Neural progenitor cell (in vitro differentiated cells): ENCODE measurements around the gene FAM221B. TPM values are rescaled to one million over a fixed set of nuclear protein-coding genes. Genes with fewer than 3 reads are reported as not detected.

Source experiments
- DNase-seq: peaks from one replicate; pipeline ENCODE4 v3.0.0-alpha.2; 2016; ENCODE audit warnings: low spot score
- H2AFZ ChIP-seq: fragments of 200-600 bp; sonication (generic); replicated peaks from 2 replicates; pipeline ENCODE4 v1.6.1; 2016; ENCODE audit warnings: antibody characterized with exemption
- H3F3A ChIP-seq: fragments of 200-600 bp; sonication (generic); 2 replicates; pipeline ENCODE4 v1.6.1; 2016; ENCODE audit warnings: antibody characterized with exemption, low read depth
- H3K27ac ChIP-seq: fragments of 200-600 bp; sonication (generic); 2 replicates; pipeline ENCODE4 v1.5.1; 2016; ENCODE audit warnings: mild to moderate bottlenecking
- H3K27me3 ChIP-seq: fragments of 200-600 bp; sonication (generic); 2 replicates; pipeline ENCODE4 v1.6.1; 2016; ENCODE audit warnings: mild to moderate bottlenecking, moderate library complexity
- H3K36me3 ChIP-seq: fragments of 200-600 bp; sonication (generic); 2 replicates; pipeline ENCODE4 v1.5.1; 2016
- H3K4me1 ChIP-seq: fragments of 200-600 bp; sonication (generic); 2 replicates; pipeline ENCODE4 v1.6.1; 2016; ENCODE audit warnings: mixed run types
- H3K4me2 ChIP-seq: fragments of 200-600 bp; sonication (generic); 2 replicates; pipeline ENCODE4 v1.6.1; 2016
- H3K4me3 ChIP-seq: fragments of 200-600 bp; sonication (generic); 2 replicates; pipeline ENCODE4 v1.5.1; 2016
- H3K79me2 ChIP-seq: fragments of 200-600 bp; sonication (generic); 2 replicates; pipeline ENCODE4 v1.6.1; 2016; ENCODE audit warnings: low read depth
- H3K9ac ChIP-seq: fragments of 200-600 bp; sonication (generic); 2 replicates; pipeline ENCODE4 v1.6.1; 2016
- H3K9me3 ChIP-seq: fragments of 200-600 bp; sonication (generic); 2 replicates; pipeline ENCODE4 v1.5.1; 2016; ENCODE audit warnings: low read depth
- H4K20me1 ChIP-seq: fragments of 200-600 bp; sonication (generic); 2 replicates; pipeline ENCODE4 v1.6.1; 2016; ENCODE audit warnings: low read depth
- H3K27ac Mint-ChIP-seq: 3 replicates; pipeline ENCODE4 v1.8.0; 2021; ENCODE audit warnings: mixed read lengths
- H3K27me3 Mint-ChIP-seq: 2 replicates; pipeline ENCODE4 v1.8.0; 2022; ENCODE audit warnings: low read depth, mild to moderate bottlenecking, inconsistent platforms, moderate library complexity, mixed read lengths; ENCODE audit not compliant: insufficient read depth
- H3K36me3 Mint-ChIP-seq: 3 replicates; pipeline ENCODE4 v1.8.0; 2021; ENCODE audit warnings: mixed read lengths
- H3K4me1 Mint-ChIP-seq: 3 replicates; pipeline ENCODE4 v1.8.0; 2021; ENCODE audit warnings: mixed read lengths
- H3K4me3 Mint-ChIP-seq: 3 replicates; pipeline ENCODE4 v1.8.0; 2021; ENCODE audit warnings: mild to moderate bottlenecking, moderate library complexity, mixed read lengths
- H3K9me3 Mint-ChIP-seq: 3 replicates; pipeline ENCODE4 v1.8.0; 2020; ENCODE audit warnings: mixed read lengths
- EZH2 ChIP-seq: fragments of 200-600 bp; sonication (generic); IDR thresholded peaks from 2 replicates; pipeline ENCODE4 v1.6.1; 2017; ENCODE audit warnings: antibody characterized with exemption, mild to moderate bottlenecking, moderate library complexity
- EZH2phosphoT487 ChIP-seq: fragments of 200-600 bp; sonication (generic); IDR thresholded peaks from 2 replicates; pipeline ENCODE4 v1.6.1; 2017; ENCODE audit warnings: antibody characterized with exemption
- total RNA-seq: library from RNA; depleted of rRNA; stranded (reverse); fragments of >200 nt; gene quantifications from 2 replicates; pipeline ENCODE4 v1.2.3, GENCODE V29; 2015; ENCODE audit warnings: low replicate concordance
- TF ChIP-seq, protein P1 (sequence below): fragments of 200-600 bp; sonication (generic); IDR thresholded peaks from 2 replicates; pipeline ENCODE4 v1.5.1; 2017; ENCODE audit warnings: antibody characterized with exemption, mild to moderate bottlenecking

The FAM221B gene
- total RNA-seq, 1 donor from 2014 or later: not detected

DNA sequence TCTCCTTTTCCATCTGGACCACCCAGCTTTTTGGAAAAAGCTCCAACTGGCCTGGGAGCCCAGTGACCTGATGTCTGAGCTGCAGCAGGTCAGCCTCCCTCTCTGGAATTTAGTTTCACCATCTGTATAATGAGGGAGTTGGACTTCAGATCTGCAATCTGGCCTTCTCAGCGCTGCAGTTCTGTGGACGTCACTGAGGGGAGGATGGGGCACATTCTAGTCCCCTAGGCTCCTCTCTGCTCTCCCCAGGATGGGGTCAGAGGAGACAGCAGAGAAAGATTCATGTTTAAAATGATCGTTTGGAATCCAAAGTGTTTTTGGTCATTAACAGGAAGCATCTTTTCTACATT is 31.4 kb upstream of the FAM221B start:
- Histone ChIP-seq H2AFZ (no peak overlapping the region), H3K4me1 (no peaks in the 10 kb centered on the region), H3K27me3 (peaks cover 4% of the 10 kb centered on the region), H3K27ac (no peak overlapping the region), H3K9ac (no peak overlapping the region), H3K79me2 (no peaks in the 10 kb centered on the region), H3F3A (no peaks in the 10 kb centered on the region), H3K4me2 (no peak overlapping the region), H3K36me3 (no peaks in the 10 kb centered on the region), H4K20me1 (no peaks in the 10 kb centered on the region), H3K4me3 (no peak overlapping the region), H3K9me3 (no peaks in the 10 kb centered on the region)
- Mint-ChIP-seq H3K27me3 (peaks cover 13% of the 10 kb centered on the region), H3K4me3 (no peak overlapping the region), H3K4me1 (no peaks in the 10 kb centered on the region), H3K36me3 (peaks cover 2% of the 10 kb centered on the region), H3K27ac (no peak overlapping the region), H3K9me3 (no peaks in the 10 kb centered on the region)
- no peak for DNase-seq
- TF ChIP-seq EZH2 (no peak), EZH2phosphoT487 (no peak)
- TF ChIP-seq, protein P1, sequence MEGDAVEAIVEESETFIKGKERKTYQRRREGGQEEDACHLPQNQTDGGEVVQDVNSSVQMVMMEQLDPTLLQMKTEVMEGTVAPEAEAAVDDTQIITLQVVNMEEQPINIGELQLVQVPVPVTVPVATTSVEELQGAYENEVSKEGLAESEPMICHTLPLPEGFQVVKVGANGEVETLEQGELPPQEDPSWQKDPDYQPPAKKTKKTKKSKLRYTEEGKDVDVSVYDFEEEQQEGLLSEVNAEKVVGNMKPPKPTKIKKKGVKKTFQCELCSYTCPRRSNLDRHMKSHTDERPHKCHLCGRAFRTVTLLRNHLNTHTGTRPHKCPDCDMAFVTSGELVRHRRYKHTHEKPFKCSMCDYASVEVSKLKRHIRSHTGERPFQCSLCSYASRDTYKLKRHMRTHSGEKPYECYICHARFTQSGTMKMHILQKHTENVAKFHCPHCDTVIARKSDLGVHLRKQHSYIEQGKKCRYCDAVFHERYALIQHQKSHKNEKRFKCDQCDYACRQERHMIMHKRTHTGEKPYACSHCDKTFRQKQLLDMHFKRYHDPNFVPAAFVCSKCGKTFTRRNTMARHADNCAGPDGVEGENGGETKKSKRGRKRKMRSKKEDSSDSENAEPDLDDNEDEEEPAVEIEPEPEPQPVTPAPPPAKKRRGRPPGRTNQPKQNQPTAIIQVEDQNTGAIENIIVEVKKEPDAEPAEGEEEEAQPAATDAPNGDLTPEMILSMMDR: no peak

- no peak overlapping the region for H2AFZ ChIP-seq
- Mint-ChIP-seq H3K27ac (no peak overlapping the region), H3K27me3 (peaks cover 13% of the 10 kb centered on the region), H3K4me3 (no peak overlapping the region), H3K36me3 (peaks cover 2% of the 10 kb centered on the region), H3K4me1 (no peaks in the 10 kb centered on the region), H3K9me3 (no peaks in the 10 kb centered on the region)
- H3K4me3 ChIP-seq: no peak overlapping the region
- no peaks in the 10 kb centered on the region for H3K4me1 ChIP-seq
- DNase-seq: no peak
- no peaks in the 10 kb centered on the region for H3K79me2 ChIP-seq
- no peak for TF ChIP-seq EZH2phosphoT487
- TF ChIP-seq, protein P1: no peak
- TF ChIP-seq EZH2: no peak
- H4K20me1 ChIP-seq: no peaks in the 10 kb centered on the region
- no peak overlapping the region for H3K9ac ChIP-seq
- no peak overlapping the region for H3K4me2 ChIP-seq
- no peaks in the 10 kb centered on the region for H3K36me3 ChIP-seq
- H3F3A ChIP-seq: no peaks in the 10 kb centered on the region
- H3K27ac ChIP-seq: no peak overlapping the region
- H3K27me3 ChIP-seq: peaks cover 4% of the 10 kb centered on the region
- H3K9me3 ChIP-seq: no peaks in the 10 kb centered on the region
These were observed 30.9 kb upstream of the FAM221B start for GRCh38 chr9:35859310-35859989.

GRCh38 chr9:35858458-35858857 is 29.9 kb upstream of the FAM221B start:
- H3K9me3 Mint-ChIP-seq: no peaks in the 10 kb centered on the region
- Histone ChIP-seq H3K9me3 (no peaks in the 10 kb centered on the region), H3K27me3 (peaks cover 4% of the 10 kb centered on the region), H3K79me2 (no peaks in the 10 kb centered on the region), H3K4me1 (no peaks in the 10 kb centered on the region), H3K4me2 (no peak overlapping the region), H2AFZ (no peak overlapping the region), H4K20me1 (no peaks in the 10 kb centered on the region), H3F3A (no peaks in the 10 kb centered on the region), H3K27ac (no peak overlapping the region), H3K36me3 (no peaks in the 10 kb centered on the region), H3K4me3 (no peak overlapping the region), H3K9ac (no peak overlapping the region)
- no peak overlapping the region for H3K27ac Mint-ChIP-seq
- H3K4me3 Mint-ChIP-seq: no peak overlapping the region
- H3K27me3 Mint-ChIP-seq: peaks cover 11% of the 10 kb centered on the region
- no peak for TF ChIP-seq EZH2
- TF ChIP-seq, protein P1: no peak
- no peak for DNase-seq
- H3K36me3 Mint-ChIP-seq: peaks cover 2% of the 10 kb centered on the region
- no peaks in the 10 kb centered on the region for H3K4me1 Mint-ChIP-seq
